ENCODE data around the gene RNF19B. TPM values are rescaled to one million over a fixed set of nuclear protein-coding genes. Genes with fewer than 3 reads are reported as not detected.
A peak's percentile ranks its signal among the peaks of the same experiment; 100 is the strongest.

The RNF19B gene
- total RNA-seq, 1 donor from 2014 or later: 34.3 TPM

- ATAC-seq (peak; percentile 77), DNase-seq (no peak)
- TF ChIP-seq, protein P1, sequence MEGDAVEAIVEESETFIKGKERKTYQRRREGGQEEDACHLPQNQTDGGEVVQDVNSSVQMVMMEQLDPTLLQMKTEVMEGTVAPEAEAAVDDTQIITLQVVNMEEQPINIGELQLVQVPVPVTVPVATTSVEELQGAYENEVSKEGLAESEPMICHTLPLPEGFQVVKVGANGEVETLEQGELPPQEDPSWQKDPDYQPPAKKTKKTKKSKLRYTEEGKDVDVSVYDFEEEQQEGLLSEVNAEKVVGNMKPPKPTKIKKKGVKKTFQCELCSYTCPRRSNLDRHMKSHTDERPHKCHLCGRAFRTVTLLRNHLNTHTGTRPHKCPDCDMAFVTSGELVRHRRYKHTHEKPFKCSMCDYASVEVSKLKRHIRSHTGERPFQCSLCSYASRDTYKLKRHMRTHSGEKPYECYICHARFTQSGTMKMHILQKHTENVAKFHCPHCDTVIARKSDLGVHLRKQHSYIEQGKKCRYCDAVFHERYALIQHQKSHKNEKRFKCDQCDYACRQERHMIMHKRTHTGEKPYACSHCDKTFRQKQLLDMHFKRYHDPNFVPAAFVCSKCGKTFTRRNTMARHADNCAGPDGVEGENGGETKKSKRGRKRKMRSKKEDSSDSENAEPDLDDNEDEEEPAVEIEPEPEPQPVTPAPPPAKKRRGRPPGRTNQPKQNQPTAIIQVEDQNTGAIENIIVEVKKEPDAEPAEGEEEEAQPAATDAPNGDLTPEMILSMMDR (IDR thresholded peaks at IDR 0.05): no peak
- H3K4me3 ChIP-seq: no peak overlapping the region
- H3K4me1 ChIP-seq: peaks cover 16% of the 10 kb centered on the region
- peaks cover 94% of the 10 kb centered on the region for H3K36me3 ChIP-seq
- H3K27ac ChIP-seq: peak overlapping the region; percentile 47
- H3K27me3 ChIP-seq: no peaks in the 10 kb centered on the region
- H3K9me3 ChIP-seq: no peaks in the 10 kb centered on the region
- intact Hi-C loops (cut with DNase I): loop anchor here (10.0 kb wide), 1 partner anchor 115 kb away; no protein-coding TSS in a partner anchor
Measured at GRCh38 chr1:32939655-32940371, 24.8 kb downstream of the RNF19B start.

GRCh38 chr1:32937061-32937460 is 27.5 kb downstream of the RNF19B start:
- Histone ChIP-seq H3K4me3 (no peak overlapping the region), H3K27me3 (no peaks in the 10 kb centered on the region), H3K9me3 (no peaks in the 10 kb centered on the region), H3K4me1 (peaks cover 22% of the 10 kb centered on the region), H3K36me3 (peaks cover 66% of the 10 kb centered on the region), H3K27ac (no peak overlapping the region)
- no peak for DNase-seq
- intact Hi-C loops (cut with DNase I): loop anchor here (10.0 kb wide), 1 partner anchor 118 kb away; no protein-coding TSS in a partner anchor
- no peak for ATAC-seq
- TF ChIP-seq, protein P1 (IDR thresholded peaks at IDR 0.05): no peak

GRCh38 chr1:32934535-32934934 is 30.1 kb downstream of the RNF19B start:
- peaks cover 41% of the 10 kb centered on the region for H3K36me3 ChIP-seq
- peak overlapping the region; percentile 6 for H3K27ac ChIP-seq
- H3K4me3 ChIP-seq: no peak overlapping the region
- TF ChIP-seq, protein P1 (IDR thresholded peaks at IDR 0.05): no peak
- peaks cover 14% of the 10 kb centered on the region for H3K4me1 ChIP-seq
- no peaks in the 10 kb centered on the region for H3K9me3 ChIP-seq
- no peaks in the 10 kb centered on the region for H3K27me3 ChIP-seq
- no peak for ATAC-seq
- intact Hi-C loops (cut with DNase I): loop anchor here (10.0 kb wide), 1 partner anchor 120 kb away; no protein-coding TSS in a partner anchor
- DNase-seq: no peak

DNA sequence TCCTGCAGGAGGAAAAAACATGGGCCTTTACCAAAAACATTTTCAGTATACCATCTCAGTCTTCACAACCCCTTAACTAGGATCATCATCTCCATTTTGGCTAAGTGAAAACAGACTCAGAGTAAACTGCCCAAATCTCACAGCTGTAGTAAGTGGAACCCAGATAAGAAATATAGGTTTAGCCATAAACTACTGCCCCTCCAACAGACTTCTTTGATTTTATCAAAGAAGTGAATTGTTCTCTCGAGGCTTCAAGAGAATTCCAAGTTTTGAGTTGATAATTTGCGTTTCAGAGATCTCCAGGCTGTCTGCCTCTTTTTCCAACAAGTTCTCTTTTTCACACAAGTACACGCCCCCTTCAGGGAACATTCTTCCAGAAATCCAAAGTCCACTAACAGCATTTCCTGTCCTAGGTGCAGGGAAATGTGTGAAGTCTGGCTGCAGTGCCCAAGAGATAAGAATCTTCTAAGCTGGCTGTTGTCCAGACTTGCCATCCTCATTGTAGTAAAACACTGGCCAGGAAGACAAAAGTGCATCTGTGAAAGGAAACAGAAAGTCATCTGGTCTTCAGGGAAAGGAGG is 30.8 kb downstream of the RNF19B start:
- TF ChIP-seq, protein P1 (IDR thresholded peaks at IDR 0.05): no peak
- DNase-seq (no peak), ATAC-seq (no peak)
- intact Hi-C loops (cut with DNase I): loop anchor here (10.0 kb wide), 1 partner anchor 121 kb away; no protein-coding TSS in a partner anchor
- no peaks in the 10 kb centered on the region for H3K9me3 ChIP-seq
- H3K27ac ChIP-seq: peak overlapping the region; percentile 6
- H3K4me3 ChIP-seq: no peak overlapping the region
- H3K36me3 ChIP-seq: peaks cover 34% of the 10 kb centered on the region
- H3K4me1 ChIP-seq: peaks cover 7% of the 10 kb centered on the region
- no peaks in the 10 kb centered on the region for H3K27me3 ChIP-seq

GRCh38 chr1:32931760-32932159 is 32.8 kb downstream of the RNF19B start:
- H3K9me3 ChIP-seq: no peaks in the 10 kb centered on the region
- H3K36me3 ChIP-seq: peaks cover 13% of the 10 kb centered on the region
- intact Hi-C loops (cut with DNase I): loop anchor here (10.0 kb wide), 1 partner anchor 123 kb away; no protein-coding TSS in a partner anchor
- no peaks in the 10 kb centered on the region for H3K27me3 ChIP-seq
- no peak overlapping the region for H3K27ac ChIP-seq
- peaks cover 6% of the 10 kb centered on the region for H3K4me1 ChIP-seq
- ATAC-seq: no peak
- no peak for DNase-seq
- TF ChIP-seq, protein P1 (IDR thresholded peaks at IDR 0.05): no peak
- no peak overlapping the region for H3K4me3 ChIP-seq

All from upper lobe of right lung (tissue), 1 donor.